ENCODE measurements around the gene NAA40.

The NAA40 gene

GRCh38 chr11:63933459-63933858 lies 5.3 kb upstream of the NAA40 start:
- Histone ChIP-seq H3K36me3 (ENCODE audit: insufficient read depth, low read length) (no peaks in the 10 kb centered on the region), H3K27me3 (ENCODE audit: insufficient read depth, low read length) (no peaks in the 10 kb centered on the region), H3K4me3 (ENCODE audit: low read length) (no peak overlapping the region), H3K4me1 (ENCODE audit: insufficient read depth, low read length) (peaks cover 5% of the 10 kb centered on the region), H3K9me3 (ENCODE audit: low read length) (no peaks in the 10 kb centered on the region), H2AFZ (ENCODE audit: low read depth, low read length) (no peak overlapping the region)

DNA sequence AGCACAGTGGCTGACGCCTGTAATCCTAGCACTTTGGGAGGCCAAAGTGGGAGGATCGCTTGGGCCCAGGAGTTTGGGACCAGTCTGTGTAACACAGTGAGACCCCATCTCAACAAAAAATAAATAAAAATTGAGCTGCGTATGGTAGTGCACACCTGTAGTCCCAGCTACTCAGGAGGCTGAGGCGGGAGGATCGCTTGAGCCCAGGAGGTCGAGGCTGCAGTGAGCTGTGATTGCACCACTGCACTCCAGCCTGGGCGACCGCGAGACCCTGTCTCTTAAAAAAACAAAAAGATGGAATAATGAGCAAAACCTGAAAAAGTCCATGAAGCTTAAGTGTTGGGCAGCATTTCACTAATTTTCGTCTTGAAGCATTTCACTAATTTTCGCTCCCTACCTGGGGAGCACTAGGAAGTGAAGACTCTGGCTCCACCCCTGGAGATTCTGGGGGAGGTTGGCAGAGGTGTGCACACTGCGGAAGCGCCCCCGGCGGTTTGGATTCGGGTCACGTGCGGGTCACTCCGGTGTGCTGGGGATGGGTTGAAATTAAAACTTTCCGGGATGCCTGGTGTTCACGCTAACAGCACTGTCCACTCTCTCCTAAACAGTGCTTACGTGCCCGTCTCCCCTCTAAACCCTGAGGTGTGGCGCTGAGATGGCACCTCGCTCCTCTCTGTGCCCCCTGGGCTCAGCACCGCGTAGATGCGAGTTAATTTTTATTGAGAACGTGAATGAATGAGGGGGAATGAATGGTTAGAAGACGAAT lies 906 bp upstream of the NAA40 start:
- Histone ChIP-seq H2AFZ (ENCODE audit: low read depth, low read length) (peak overlapping the region; percentile 98), H3K9me3 (ENCODE audit: low read length) (no peaks in the 10 kb centered on the region)

DNA sequence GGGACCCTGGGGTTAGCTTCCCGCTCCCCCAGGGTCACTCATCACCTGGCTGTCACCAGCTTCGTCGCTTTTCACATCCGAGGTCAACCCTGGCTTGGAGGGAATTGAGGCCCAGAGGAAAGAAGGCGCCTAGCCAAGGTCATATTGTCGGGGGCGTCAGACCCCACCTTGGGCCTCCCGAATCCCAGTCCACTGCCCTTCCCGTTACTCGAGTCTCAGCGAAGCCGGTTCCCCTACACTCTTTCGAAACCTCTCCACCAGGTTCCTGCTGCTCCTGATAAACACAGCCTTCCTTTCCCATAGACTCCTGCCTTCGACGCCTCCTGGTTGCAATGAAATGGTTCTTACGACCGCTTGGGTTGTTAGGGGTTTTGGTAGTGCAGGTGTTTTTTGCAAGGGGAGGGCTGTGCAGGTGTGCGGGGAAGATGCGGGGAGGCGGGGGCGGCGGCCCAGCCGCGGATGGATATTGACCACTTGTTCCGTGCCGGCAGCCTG lies 642 bp downstream of the NAA40 start:
- Histone ChIP-seq H3K4me3 (ENCODE audit: low read length) (peak overlapping the region; percentile 88), H3K4me1 (ENCODE audit: insufficient read depth, low read length) (peaks cover 14% of the 10 kb centered on the region), H3K36me3 (ENCODE audit: insufficient read depth, low read length) (no peaks in the 10 kb centered on the region), H2AFZ (ENCODE audit: low read depth, low read length) (no peak overlapping the region), H3K27me3 (ENCODE audit: insufficient read depth, low read length) (no peaks in the 10 kb centered on the region), H3K9me3 (ENCODE audit: low read length) (no peaks in the 10 kb centered on the region)

More for the DNA sequence above, 906 bp upstream of the NAA40 start:
- Histone ChIP-seq H3K4me1 (ENCODE audit: insufficient read depth, low read length) (peaks cover 14% of the 10 kb centered on the region), H3K27me3 (ENCODE audit: insufficient read depth, low read length) (no peaks in the 10 kb centered on the region), H3K4me3 (ENCODE audit: low read length) (peak overlapping the region; percentile 63), H3K36me3 (ENCODE audit: insufficient read depth, low read length) (no peaks in the 10 kb centered on the region)

DNA sequence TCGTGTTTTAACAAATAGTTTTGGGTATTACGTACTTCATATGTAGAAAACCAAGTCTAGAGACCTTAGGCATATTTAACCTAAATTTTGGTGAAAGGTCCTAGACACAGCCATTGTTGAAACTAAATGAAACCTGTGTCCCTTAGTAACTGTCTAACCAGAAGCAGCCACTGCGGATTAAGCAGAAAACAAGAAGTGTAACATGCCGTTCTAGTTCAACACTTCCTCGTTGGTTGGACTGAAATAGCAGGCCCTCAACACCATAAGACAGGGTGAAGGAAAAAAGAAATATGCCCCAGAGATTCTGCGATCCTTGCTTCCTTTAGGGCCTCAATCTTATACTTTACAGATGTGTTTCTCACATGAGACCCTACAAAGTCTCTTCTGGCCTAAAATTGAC lies 2.0 kb downstream of the NAA40 start:
- no peak overlapping the region for H3K4me3 ChIP-seq (ENCODE audit: low read length)
- no peaks in the 10 kb centered on the region for H3K27me3 ChIP-seq (ENCODE audit: insufficient read depth, low read length)

DNA sequence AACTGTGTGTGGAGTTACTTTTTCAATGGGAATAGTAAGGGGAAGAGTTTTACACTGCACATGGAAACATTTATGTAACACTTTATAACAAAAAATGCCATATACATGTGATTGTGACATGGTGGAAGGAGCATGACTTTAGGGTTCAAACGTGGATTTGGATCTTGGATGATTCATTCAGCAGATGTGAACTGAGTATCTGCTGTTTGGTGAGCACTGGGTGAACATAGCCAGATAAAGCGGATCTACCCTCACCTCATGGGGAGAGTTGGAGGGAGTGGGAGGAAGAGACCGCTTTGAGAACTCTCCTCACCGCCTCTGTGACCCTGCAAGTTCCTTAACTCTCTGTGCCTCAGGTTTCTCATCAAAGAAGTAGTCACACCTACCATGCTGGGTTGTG lies 3.1 kb downstream of the NAA40 start:
- peaks cover 24% of the 10 kb centered on the region for H3K4me1 ChIP-seq (ENCODE audit: insufficient read depth, low read length)
- H3K36me3 ChIP-seq (ENCODE audit: insufficient read depth, low read length) = peaks cover 5% of the 10 kb centered on the region
- H3K4me3 ChIP-seq (ENCODE audit: low read length) = no peak overlapping the region
- H3K27me3 ChIP-seq (ENCODE audit: insufficient read depth, low read length) = no peaks in the 10 kb centered on the region
- H3K9me3 ChIP-seq (ENCODE audit: low read length) = no peaks in the 10 kb centered on the region
- H2AFZ ChIP-seq (ENCODE audit: low read depth, low read length) = no peak overlapping the region

More for the DNA sequence above, 2.0 kb downstream of the NAA40 start:
- H3K4me1 ChIP-seq (ENCODE audit: insufficient read depth, low read length) = peaks cover 24% of the 10 kb centered on the region
- no peak overlapping the region for H2AFZ ChIP-seq (ENCODE audit: low read depth, low read length)
- H3K9me3 ChIP-seq (ENCODE audit: low read length) = no peaks in the 10 kb centered on the region
- H3K36me3 ChIP-seq (ENCODE audit: insufficient read depth, low read length) = no peaks in the 10 kb centered on the region

- Histone ChIP-seq H2AFZ (ENCODE audit: low read depth, low read length) (no peak overlapping the region), H3K4me3 (ENCODE audit: low read length) (no peak overlapping the region), H3K36me3 (ENCODE audit: insufficient read depth, low read length) (peaks cover 5% of the 10 kb centered on the region), H3K9me3 (ENCODE audit: low read length) (no peaks in the 10 kb centered on the region), H3K4me1 (ENCODE audit: insufficient read depth, low read length) (peaks cover 23% of the 10 kb centered on the region), H3K27me3 (ENCODE audit: insufficient read depth, low read length) (no peaks in the 10 kb centered on the region)
Measured at GRCh38 chr11:63942803-63943202, 4.0 kb downstream of the NAA40 start.

DNA sequence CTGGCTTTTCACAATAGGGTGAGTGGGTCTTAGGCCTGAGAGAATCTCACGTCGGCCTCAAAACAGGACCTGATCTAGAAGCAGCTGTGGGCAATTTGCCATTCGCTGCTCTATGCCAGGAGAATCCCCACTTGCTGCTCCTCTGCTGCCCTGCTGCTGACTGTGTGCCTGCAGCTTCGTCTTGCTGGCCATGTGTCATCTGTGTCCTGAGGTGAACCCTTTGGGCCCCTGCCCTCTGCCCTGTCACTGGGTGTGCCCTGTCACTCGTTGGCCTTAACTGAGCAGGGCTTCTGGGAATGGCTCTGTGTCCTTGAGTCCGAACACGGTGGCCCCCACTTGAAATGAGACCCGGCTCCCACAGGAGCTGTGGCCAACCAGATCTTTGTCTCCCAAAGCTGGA lies 6.2 kb downstream of the NAA40 start:
- Histone ChIP-seq H3K27me3 (ENCODE audit: insufficient read depth, low read length) (no peaks in the 10 kb centered on the region), H3K36me3 (ENCODE audit: insufficient read depth, low read length) (peaks cover 15% of the 10 kb centered on the region), H3K9me3 (ENCODE audit: low read length) (no peaks in the 10 kb centered on the region), H3K4me1 (ENCODE audit: insufficient read depth, low read length) (peaks cover 13% of the 10 kb centered on the region), H2AFZ (ENCODE audit: low read depth, low read length) (no peak overlapping the region), H3K4me3 (ENCODE audit: low read length) (no peak overlapping the region)

DNA sequence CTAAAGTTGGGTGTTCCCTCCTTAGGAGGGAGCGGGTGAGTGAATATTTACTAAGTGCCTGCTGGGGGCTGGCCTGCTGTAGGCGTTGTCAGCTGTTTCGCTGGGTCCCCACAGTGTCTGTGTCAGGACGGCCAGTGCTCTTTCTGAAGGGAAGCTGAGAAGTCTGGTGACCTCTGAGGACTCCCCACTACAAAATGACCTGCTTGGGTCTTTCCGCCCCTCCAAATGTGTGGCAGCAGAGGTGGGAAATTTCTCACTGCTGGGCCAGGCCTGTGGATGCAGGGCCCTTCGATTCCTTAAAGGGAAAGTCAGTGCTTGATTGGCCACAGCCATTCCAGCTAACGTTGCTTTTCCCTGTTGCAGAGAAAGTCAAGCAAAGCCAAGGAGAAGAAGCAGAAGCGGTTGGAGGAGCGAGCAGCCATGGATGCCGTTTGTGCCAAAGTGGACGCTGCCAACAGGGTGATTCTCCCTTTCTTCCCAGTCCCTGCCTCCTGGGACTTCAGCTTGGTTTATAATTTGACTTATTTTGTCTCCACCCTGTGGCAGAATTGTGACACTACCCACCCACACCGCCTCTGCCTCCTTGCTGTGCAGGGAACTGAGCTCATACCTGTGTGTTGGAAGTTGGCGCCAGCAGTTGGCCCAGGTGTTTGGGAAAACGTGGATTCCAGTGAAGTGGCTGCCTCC lies 6.8 kb downstream of the NAA40 start:
- Histone ChIP-seq H3K4me1 (ENCODE audit: insufficient read depth, low read length) (peaks cover 10% of the 10 kb centered on the region), H3K4me3 (ENCODE audit: low read length) (no peak overlapping the region), H3K36me3 (ENCODE audit: insufficient read depth, low read length) (peaks cover 15% of the 10 kb centered on the region), H3K9me3 (ENCODE audit: low read length) (no peaks in the 10 kb centered on the region), H3K27me3 (ENCODE audit: insufficient read depth, low read length) (no peaks in the 10 kb centered on the region), H2AFZ (ENCODE audit: low read depth, low read length) (no peak overlapping the region)

- Histone ChIP-seq H3K4me1 (ENCODE audit: insufficient read depth, low read length) (no peaks in the 10 kb centered on the region), H3K27me3 (ENCODE audit: insufficient read depth, low read length) (no peaks in the 10 kb centered on the region), H3K4me3 (ENCODE audit: low read length) (no peak overlapping the region)
Measured at GRCh38 chr11:63951779-63952536, 13.2 kb downstream of the NAA40 start.

GRCh38 chr11:63952570-63952969 lies 13.8 kb downstream of the NAA40 start:
- no peak overlapping the region for H3K4me3 ChIP-seq (ENCODE audit: low read length)
- no peaks in the 10 kb centered on the region for H3K9me3 ChIP-seq (ENCODE audit: low read length)
- peaks cover 66% of the 10 kb centered on the region for H3K36me3 ChIP-seq (ENCODE audit: insufficient read depth, low read length)
- H3K4me1 ChIP-seq (ENCODE audit: insufficient read depth, low read length) = no peaks in the 10 kb centered on the region
- H2AFZ ChIP-seq (ENCODE audit: low read depth, low read length) = no peak overlapping the region
- no peaks in the 10 kb centered on the region for H3K27me3 ChIP-seq (ENCODE audit: insufficient read depth, low read length)

More at GRCh38 chr11:63951779-63952536, 13.2 kb downstream of the NAA40 start:
- peaks cover 61% of the 10 kb centered on the region for H3K36me3 ChIP-seq (ENCODE audit: insufficient read depth, low read length)
- no peak overlapping the region for H2AFZ ChIP-seq (ENCODE audit: low read depth, low read length)
- no peaks in the 10 kb centered on the region for H3K9me3 ChIP-seq (ENCODE audit: low read length)

DNA sequence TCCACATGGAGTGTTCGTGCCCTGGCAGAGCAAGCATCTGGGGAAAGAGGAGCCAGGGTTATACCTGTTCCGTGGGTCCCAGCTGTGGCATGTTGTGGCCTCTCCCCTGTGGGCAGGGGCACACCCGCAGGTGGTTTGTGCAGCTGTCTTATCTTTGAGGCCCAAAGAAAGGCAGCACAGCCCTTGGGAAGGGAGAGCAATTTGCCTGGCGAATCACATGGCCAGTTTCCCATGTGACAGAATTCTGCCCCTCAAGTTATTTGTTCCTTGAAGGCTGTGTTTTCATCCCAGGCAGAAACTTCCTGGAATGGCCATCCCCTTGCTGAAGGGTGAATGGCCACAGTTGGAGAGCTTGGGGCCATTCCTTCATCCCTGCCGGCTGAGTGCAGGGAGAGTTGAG lies 19.2 kb downstream of the NAA40 start:
- Histone ChIP-seq H3K9me3 (ENCODE audit: low read length) (no peaks in the 10 kb centered on the region), H3K4me3 (ENCODE audit: low read length) (no peak overlapping the region), H3K36me3 (ENCODE audit: insufficient read depth, low read length) (peaks cover 41% of the 10 kb centered on the region), H3K27me3 (ENCODE audit: insufficient read depth, low read length) (no peaks in the 10 kb centered on the region), H3K4me1 (ENCODE audit: insufficient read depth, low read length) (no peaks in the 10 kb centered on the region), H2AFZ (ENCODE audit: low read depth, low read length) (no peak overlapping the region)

- no peak overlapping the region for H2AFZ ChIP-seq (ENCODE audit: low read depth, low read length)
- H3K4me3 ChIP-seq (ENCODE audit: low read length) = no peak overlapping the region
- H3K36me3 ChIP-seq (ENCODE audit: insufficient read depth, low read length) = peaks cover 6% of the 10 kb centered on the region
- no peaks in the 10 kb centered on the region for H3K9me3 ChIP-seq (ENCODE audit: low read length)
- H3K27me3 ChIP-seq (ENCODE audit: insufficient read depth, low read length) = no peaks in the 10 kb centered on the region
- H3K4me1 ChIP-seq (ENCODE audit: insufficient read depth, low read length) = peaks cover 8% of the 10 kb centered on the region
Measured at GRCh38 chr11:63961608-63962412, 23.0 kb downstream of the NAA40 start.

Measured in neuron (in vitro differentiated cells).